Forelimb muscle (tissue), 1 donor: ENCODE results near the gene STXBP5. TPM values are rescaled to one million over a fixed set of nuclear protein-coding genes. Genes with fewer than 3 reads are reported as not detected.

Experiments used
- DNase-seq: peaks from one replicate; pipeline ENCODE4 v3.0.0-alpha.2; 2013; ENCODE audit warnings: low read depth
- polyA plus RNA-seq: library from polyadenylated mRNA; unstranded; fragments of 120-200 nt; gene quantifications from one replicate; pipeline ENCODE4 v1.2.1, GENCODE V29; 2013; ENCODE audit not compliant: insufficient read length

STXBP5 gene
- polyA plus RNA-seq, 1 donor = 16.5 TPM

- no peak for DNase-seq
Measured at GRCh38 chr6:147297663-147298316, 93.6 kb downstream of the STXBP5 start.

GRCh38 chr6:147298461-147298860 is 94.2 kb downstream of the STXBP5 start:
- DNase-seq = no peak

GRCh38 chr6:147299035-147299434 is 94.8 kb downstream of the STXBP5 start:
- no peak for DNase-seq

GRCh38 chr6:147301070-147301469 is 96.9 kb downstream of the STXBP5 start:
- DNase-seq = no peak

- no peak for DNase-seq
Measured at GRCh38 chr6:147304016-147304415, 99.8 kb downstream of the STXBP5 start.

GRCh38 chr6:147310521-147310920 is 106.3 kb downstream of the STXBP5 start:
- no peak for DNase-seq

- DNase-seq = no peak
Measured at GRCh38 chr6:147311218-147311617, 107.0 kb downstream of the STXBP5 start.

GRCh38 chr6:147321260-147321659 is 117.0 kb downstream of the STXBP5 start:
- DNase-seq = no peak

- DNase-seq = peak; percentile 14
Measured at GRCh38 chr6:147322299-147323162, 118.3 kb downstream of the STXBP5 start.

GRCh38 chr6:147325557-147325956 is 121.3 kb downstream of the STXBP5 start:
- no peak for DNase-seq

- DNase-seq = no peak
Measured at GRCh38 chr6:147331401-147331800, 127.2 kb downstream of the STXBP5 start.

- DNase-seq = no peak
Measured at GRCh38 chr6:147337921-147338320, 133.7 kb downstream of the STXBP5 start.

GRCh38 chr6:147341486-147341885 is 137.3 kb downstream of the STXBP5 start:
- DNase-seq = no peak

- no peak for DNase-seq
Measured at GRCh38 chr6:147345902-147346301, 141.7 kb downstream of the STXBP5 start.

GRCh38 chr6:147347179-147347881 is 143.1 kb downstream of the STXBP5 start:
- no peak for DNase-seq

GRCh38 chr6:147347882-147348575 is 143.8 kb downstream of the STXBP5 start:
- DNase-seq = no peak

- DNase-seq = no peak
Measured at GRCh38 chr6:147361311-147361981, 157.2 kb downstream of the STXBP5 start.

GRCh38 chr6:147366290-147366689 is 162.1 kb downstream of the STXBP5 start:
- no peak for DNase-seq

- DNase-seq = no peak
Measured at GRCh38 chr6:147371325-147371724, 167.1 kb downstream of the STXBP5 start.

GRCh38 chr6:147372806-147373205 is 168.6 kb downstream of the STXBP5 start:
- no peak for DNase-seq

GRCh38 chr6:147378819-147379218 is 174.6 kb downstream of the STXBP5 start:
- no peak for DNase-seq
